MM.1S (cell line): ENCODE measurements around the gene C2orf69.

Source experiments
- DNase-seq: peaks from one replicate; pipeline ENCODE4 v3.0.0-alpha.2; 2015
- H2AFZ ChIP-seq: fragments of 300-600 bp; sonication (generic); 2 replicates; pipeline ENCODE4 v1.6.0; 2016; ENCODE audit warnings: antibody characterized with exemption, low read length
- H3F3A ChIP-seq: fragments of 300-600 bp; sonication (generic); 2 replicates; pipeline ENCODE4 v1.6.1; 2016; ENCODE audit warnings: mild to moderate bottlenecking, antibody characterized with exemption, low read length, moderate library complexity, mixed read lengths; ENCODE audit not compliant: insufficient read depth
- H3K27ac ChIP-seq: fragments of 300-600 bp; sonication (generic); 2 replicates; pipeline ENCODE4 v1.5.1; 2016; ENCODE audit warnings: mild to moderate bottlenecking, low read length
- H3K27me3 ChIP-seq: fragments of 300-600 bp; sonication (generic); replicated peaks from 2 replicates; pipeline ENCODE4 v1.6.0; 2016; ENCODE audit warnings: low read length; ENCODE audit not compliant: insufficient read depth
- H3K36me3 ChIP-seq: fragments of 300-600 bp; sonication (generic); replicated peaks from 2 replicates; pipeline ENCODE4 v1.6.1; 2016; ENCODE audit warnings: mild to moderate bottlenecking, low read length, mixed read lengths; ENCODE audit not compliant: insufficient read depth
- H3K4me1 ChIP-seq: fragments of 300-600 bp; sonication (generic); 2 replicates; pipeline ENCODE4 v1.6.1; 2016; ENCODE audit warnings: low read length, mixed read lengths
- H3K4me2 ChIP-seq: fragments of 300-600 bp; sonication (generic); 2 replicates; pipeline ENCODE4 v1.6.0; 2016; ENCODE audit warnings: low read depth, low read length
- H3K4me3 ChIP-seq: fragments of 300-600 bp; sonication (generic); 2 replicates; pipeline ENCODE4 v1.5.1; 2016; ENCODE audit warnings: low read length, mixed read lengths
- H3K79me2 ChIP-seq: fragments of 300-600 bp; sonication (generic); 2 replicates; pipeline ENCODE4 v1.6.1; 2016; ENCODE audit warnings: mixed run types, low read length, mixed read lengths
- H3K9ac ChIP-seq: fragments of 300-600 bp; sonication (generic); 2 replicates; pipeline ENCODE4 v1.6.1; 2016; ENCODE audit warnings: low read length, mixed read lengths
- H3K9me2 ChIP-seq: fragments of 300-600 bp; sonication (generic); replicated peaks from 2 replicates; pipeline ENCODE4 v1.6.1; 2016; ENCODE audit warnings: mild to moderate bottlenecking, low read length, mixed read lengths; ENCODE audit not compliant: insufficient read depth
- H3K9me3 ChIP-seq: fragments of 300-600 bp; sonication (generic); replicated peaks from 2 replicates; pipeline ENCODE4 v1.6.1; 2016; ENCODE audit warnings: mild to moderate bottlenecking, low read length, mixed read lengths; ENCODE audit not compliant: insufficient read depth
- H4K20me1 ChIP-seq: fragments of 300-600 bp; sonication (generic); 2 replicates; pipeline ENCODE4 v1.6.1; 2016; ENCODE audit warnings: mild to moderate bottlenecking, low read length, moderate library complexity, mixed read lengths; ENCODE audit not compliant: insufficient read depth
- EZH2 ChIP-seq: fragments of 300-600 bp; sonication (generic); optimal IDR thresholded peaks from 2 replicates; pipeline ENCODE3; 2017; ENCODE audit warnings: low read depth, mild to moderate bottlenecking, antibody characterized with exemption, low read length, mixed read lengths
- EZH2phosphoT487 ChIP-seq: fragments of 300-600 bp; sonication (generic); IDR thresholded peaks from 2 replicates; pipeline ENCODE4 v1.6.1; 2018; ENCODE audit warnings: antibody characterized with exemption, low read length
- TF ChIP-seq, protein P1 (sequence below): fragments of 300-600 bp; sonication (generic); IDR thresholded peaks from 2 replicates; pipeline ENCODE4 v1.5.1; 2016; ENCODE audit warnings: antibody characterized with exemption, low read length, mixed read lengths

The C2orf69 gene

DNA sequence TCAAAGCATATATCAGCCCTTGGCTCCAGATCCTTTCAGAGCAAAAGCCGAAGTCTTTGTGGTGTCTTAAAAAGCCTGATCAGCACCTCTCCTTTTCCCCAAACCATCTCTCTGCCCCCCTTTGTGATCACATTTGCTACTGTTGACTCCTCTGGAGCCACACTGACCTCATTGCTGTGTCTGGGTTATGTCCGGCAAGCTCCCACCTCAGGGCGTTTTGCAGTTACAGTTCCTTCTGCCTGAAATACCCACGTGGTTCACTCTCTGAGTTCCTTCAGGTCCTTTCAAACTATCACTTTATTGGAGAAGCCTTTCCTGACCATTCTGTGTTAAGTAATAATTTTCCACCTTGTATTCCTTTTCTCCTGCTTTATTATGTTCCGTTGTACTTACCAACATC is 11.8 kb downstream of the C2orf69 start:
- Histone ChIP-seq H3K4me3 (no peak overlapping the region), H3K9me3 (no peaks in the 10 kb centered on the region), H2AFZ (no peak overlapping the region), H3K4me2 (no peak overlapping the region), H3K9me2 (no peaks in the 10 kb centered on the region), H4K20me1 (no peaks in the 10 kb centered on the region), H3K27ac (no peak overlapping the region), H3K36me3 (no peaks in the 10 kb centered on the region; the same call in 1 of the 2 replicates), H3K9ac (no peak overlapping the region), H3F3A (no peaks in the 10 kb centered on the region), H3K4me1 (no peaks in the 10 kb centered on the region), H3K27me3 (no peaks in the 10 kb centered on the region), H3K79me2 (peaks cover 80% of the 10 kb centered on the region)
- no peak for TF ChIP-seq EZH2phosphoT487
- DNase-seq = no peak

DNA sequence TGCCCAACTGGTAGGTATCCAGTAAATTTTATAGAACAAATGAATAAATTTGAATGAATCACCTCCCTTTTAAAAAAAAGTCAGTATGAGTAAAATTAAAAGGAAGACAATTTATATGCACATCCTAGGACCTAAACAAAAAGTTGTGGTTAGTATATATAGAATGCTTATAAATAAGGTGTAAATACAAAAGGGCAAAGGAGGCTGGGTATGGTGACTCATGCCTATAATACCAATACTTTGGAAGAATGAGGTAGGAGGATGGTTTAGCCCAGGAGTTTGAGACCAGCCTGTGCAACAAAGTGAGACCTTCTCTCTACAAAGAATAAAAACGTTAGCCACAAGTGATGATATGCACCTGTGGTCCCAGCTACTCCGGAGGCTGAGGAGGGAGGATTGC is 12.8 kb downstream of the C2orf69 start:
- TF ChIP-seq, protein P1, sequence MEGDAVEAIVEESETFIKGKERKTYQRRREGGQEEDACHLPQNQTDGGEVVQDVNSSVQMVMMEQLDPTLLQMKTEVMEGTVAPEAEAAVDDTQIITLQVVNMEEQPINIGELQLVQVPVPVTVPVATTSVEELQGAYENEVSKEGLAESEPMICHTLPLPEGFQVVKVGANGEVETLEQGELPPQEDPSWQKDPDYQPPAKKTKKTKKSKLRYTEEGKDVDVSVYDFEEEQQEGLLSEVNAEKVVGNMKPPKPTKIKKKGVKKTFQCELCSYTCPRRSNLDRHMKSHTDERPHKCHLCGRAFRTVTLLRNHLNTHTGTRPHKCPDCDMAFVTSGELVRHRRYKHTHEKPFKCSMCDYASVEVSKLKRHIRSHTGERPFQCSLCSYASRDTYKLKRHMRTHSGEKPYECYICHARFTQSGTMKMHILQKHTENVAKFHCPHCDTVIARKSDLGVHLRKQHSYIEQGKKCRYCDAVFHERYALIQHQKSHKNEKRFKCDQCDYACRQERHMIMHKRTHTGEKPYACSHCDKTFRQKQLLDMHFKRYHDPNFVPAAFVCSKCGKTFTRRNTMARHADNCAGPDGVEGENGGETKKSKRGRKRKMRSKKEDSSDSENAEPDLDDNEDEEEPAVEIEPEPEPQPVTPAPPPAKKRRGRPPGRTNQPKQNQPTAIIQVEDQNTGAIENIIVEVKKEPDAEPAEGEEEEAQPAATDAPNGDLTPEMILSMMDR = no peak
- no peak for TF ChIP-seq EZH2
- no peak for TF ChIP-seq EZH2phosphoT487
- Histone ChIP-seq H3K4me1 (no peaks in the 10 kb centered on the region), H4K20me1 (no peaks in the 10 kb centered on the region), H3K27ac (no peak overlapping the region), H3F3A (no peaks in the 10 kb centered on the region), H3K4me3 (no peak overlapping the region), H3K27me3 (no peaks in the 10 kb centered on the region), H3K9ac (no peak overlapping the region), H2AFZ (no peak overlapping the region), H3K36me3 (no peaks in the 10 kb centered on the region; the same call in 1 of the 2 replicates), H3K9me3 (no peaks in the 10 kb centered on the region), H3K4me2 (no peak overlapping the region), H3K79me2 (peaks cover 71% of the 10 kb centered on the region), H3K9me2 (no peaks in the 10 kb centered on the region)
- DNase-seq = no peak

- Histone ChIP-seq H3K4me1 (no peaks in the 10 kb centered on the region), H2AFZ (no peak overlapping the region), H3F3A (no peaks in the 10 kb centered on the region), H3K4me2 (no peak overlapping the region), H3K27me3 (no peaks in the 10 kb centered on the region), H3K79me2 (peaks cover 47% of the 10 kb centered on the region), H3K36me3 (no peaks in the 10 kb centered on the region; the same call in 1 of the 2 replicates), H3K9me3 (no peaks in the 10 kb centered on the region), H3K9ac (no peak overlapping the region), H3K4me3 (no peak overlapping the region), H4K20me1 (no peaks in the 10 kb centered on the region; the same call in 1 of the 2 replicates), H3K27ac (no peak overlapping the region), H3K9me2 (no peaks in the 10 kb centered on the region)
- TF ChIP-seq EZH2phosphoT487 (no peak), EZH2 (no peak)
- TF ChIP-seq, protein P1 = no peak
- no peak for DNase-seq
These were observed 15.7 kb downstream of the C2orf69 start for GRCh38 chr2:199926806-199927205.

DNA sequence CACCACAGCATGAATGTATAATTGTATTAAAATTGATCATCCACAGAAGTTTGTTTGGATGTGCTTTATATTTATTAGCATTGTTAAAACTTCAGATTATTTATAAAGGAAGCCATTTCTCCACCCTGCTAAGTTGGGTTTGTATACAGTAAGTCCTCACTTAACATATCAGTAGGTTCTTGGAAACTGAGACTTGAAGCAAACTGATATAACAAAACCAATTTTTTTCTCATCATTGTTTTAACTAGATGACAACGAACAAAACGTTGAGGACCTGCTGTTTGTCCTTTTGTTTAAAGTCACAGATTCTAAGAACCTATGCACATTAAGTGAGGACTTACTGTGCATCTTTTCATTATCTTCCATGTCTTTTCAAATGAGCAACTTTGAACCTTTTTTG is 17.1 kb downstream of the C2orf69 start:
- Histone ChIP-seq H3K27me3 (no peaks in the 10 kb centered on the region), H3K9me2 (no peaks in the 10 kb centered on the region), H3K9me3 (no peaks in the 10 kb centered on the region), H3F3A (no peaks in the 10 kb centered on the region), H3K27ac (no peak overlapping the region), H3K9ac (no peak overlapping the region), H4K20me1 (no peaks in the 10 kb centered on the region; the same call in 1 of the 2 replicates), H3K79me2 (peaks cover 38% of the 10 kb centered on the region), H3K36me3 (peaks cover 4% of the 10 kb centered on the region; the same call in 1 of the 2 replicates), H3K4me2 (no peak overlapping the region), H3K4me1 (no peaks in the 10 kb centered on the region), H3K4me3 (no peak overlapping the region), H2AFZ (no peak overlapping the region)
- no peak for TF ChIP-seq EZH2
- TF ChIP-seq EZH2phosphoT487 = no peak
- TF ChIP-seq, protein P1 = no peak
- DNase-seq = no peak
